Ovary (tissue), 3 donors: ENCODE data around the gene ZNF829.

Experiments used
- CTCF ChIP-seq, 3 donors: fragments of 450-650 bp in 2 of 3; fragments of 200-600 bp in 1 of 3; IDR thresholded peaks; one replicate each; pipeline versions ENCODE4 v1.5.1 to v1.8.0; 2016 to 2022; ENCODE audit warnings: antibody characterized with exemption in 3 of 3, mild to moderate bottlenecking in 1 of 3
- EP300 ChIP-seq: sonication (generic); formaldehyde crosslinking; IDR thresholded peaks from one replicate; pipeline ENCODE4 v1.6.1; 2017; ENCODE audit warnings: antibody characterized with exemption
- POLR2A ChIP-seq: fragments of 450-650 bp; IDR thresholded peaks from one replicate; pipeline ENCODE4 v1.6.1; 2017; ENCODE audit warnings: antibody characterized with exemption, mild to moderate bottlenecking, moderate library complexity
- donor health status: DM: no; HTN: no; CAD: no.

- no peak for TF ChIP-seq CTCF (IDR thresholded peaks at IDR 0.05)
- no peak for TF ChIP-seq EP300
- TF ChIP-seq POLR2A = no peak
These were observed 38.8 kb downstream of the ZNF829 start for GRCh38 chr19:36876993-36877938.
